Measurements from ENCODE around the gene IFT80.

DNA sequence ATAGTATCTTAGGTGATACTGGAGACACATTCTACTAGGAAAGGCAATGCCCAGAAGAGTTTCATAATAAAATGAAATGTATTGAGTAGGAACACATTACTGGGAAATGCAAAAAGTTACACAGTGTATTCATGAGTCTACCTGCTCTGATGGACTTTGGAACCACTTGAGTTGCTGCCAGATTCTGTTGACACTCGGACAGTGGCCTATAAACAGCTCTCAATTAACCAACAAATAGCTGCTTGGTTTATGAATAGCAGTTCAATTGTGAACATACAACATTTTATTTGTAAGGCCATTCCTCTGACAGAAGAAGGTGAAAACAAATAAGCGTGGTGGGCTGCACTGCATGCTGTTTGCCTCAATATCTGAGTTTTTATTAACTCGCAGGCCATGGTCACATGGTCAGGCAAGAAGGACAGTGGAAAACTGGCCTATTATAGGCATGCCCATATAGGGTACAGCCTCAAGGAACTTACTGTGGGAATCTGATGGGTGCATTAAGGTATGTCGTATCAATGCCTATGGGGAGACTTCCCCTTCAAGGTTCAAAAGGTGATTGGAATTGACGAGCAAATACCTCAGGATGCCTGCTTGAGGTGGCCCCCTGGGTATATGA is 107.6 kb downstream of the IFT80 start:
- TF ChIP-seq CTCF (conservative IDR thresholded peaks at IDR 0.05; ENCODE audit: low read depth, low read length) = no peak
- TF ChIP-seq EZH2 (IDR thresholded peaks at IDR 0.05; ENCODE audit: borderline replicate concordance, low read depth, low read length, poor library complexity, severe bottlenecking) = no peak

Data from A673 (cell line).